ENCODE data around the gene TENM3. TPM values are rescaled to one million over a fixed set of nuclear protein-coding genes. Genes with fewer than 3 reads are reported as not detected.

Gene TENM3
- total and polyA plus RNA-seq, 10 of the 15 experiments (the other 5 are each of a cell fraction or from before 2014, with no cell fraction given) = 0.01 to 1.7 (median 0.08) TPM; not detected in 2

GRCh38 chr4:182404376-182404775 lies 161.2 kb downstream of the TENM3 start (continued):
- TF ChIP-seq MYB (IDR thresholded peaks at IDR 0.05; ENCODE audit: borderline replicate concordance, low read depth, low read length) = no peak
- no peak for TF ChIP-seq TARDBP (IDR thresholded peaks at IDR 0.05; ENCODE audit: borderline replicate concordance)

- H3K4me1 ChIP-seq (ENCODE audit: control insufficient read depth, insufficient read depth, low read length) = no peaks in the 10 kb centered on the region
- ATAC-seq = no peak
- TF ChIP-seq REST (IDR thresholded peaks at IDR 0.05; ENCODE audit: low read depth, low read length) (no peak), CHD4 (IDR thresholded peaks at IDR 0.05) (no peak), RAD51 (IDR thresholded peaks at IDR 0.05) (no peak), NR2C1 (IDR thresholded peaks at IDR 0.05) (no peak), SMARCA5 (IDR thresholded peaks at IDR 0.05) (no peak), CEBPZ (IDR thresholded peaks at IDR 0.05; ENCODE audit: low read depth, low read length) (no peak), PML (IDR thresholded peaks at IDR 0.05; ENCODE audit: low read length) (no peak), NFXL1 (IDR thresholded peaks at IDR 0.05; ENCODE audit: borderline replicate concordance) (no peak), HCFC1 (IDR thresholded peaks at IDR 0.05; ENCODE audit: low read length) (no peak), TARDBP (IDR thresholded peaks at IDR 0.05; ENCODE audit: borderline replicate concordance) (no peak), FOS (IDR thresholded peaks at IDR 0.05; ENCODE audit: borderline replicate concordance, extremely low read depth, insufficient read length) (no peak), E2F4 (IDR thresholded peaks at IDR 0.05; ENCODE audit: low read depth, low read length) (no peak), NFIC (IDR thresholded peaks at IDR 0.05; ENCODE audit: low read depth, low read length) (no peak)
- H4K20me1 ChIP-seq (ENCODE audit: control insufficient read depth, insufficient read depth) = no peaks in the 10 kb centered on the region
- intact Hi-C loops (cut with micrococcal nuclease; ENCODE audit: unreplicated experiment) (no loop called here), in situ Hi-C loops (cut with MboI) (no loop called here)
- POLR2A ChIA-PET = no interaction called here
- no peak overlapping the region for H3K27ac ChIP-seq (ENCODE audit: control insufficient read depth, insufficient read depth)
- no peaks in the 10 kb centered on the region for H3K79me2 ChIP-seq (ENCODE audit: control insufficient read depth, insufficient read depth, low read length)
- H3K4me3 ChIP-seq = no peak overlapping the region
- no peaks in the 10 kb centered on the region for H3K9me3 ChIP-seq (replicated peaks; ENCODE audit: control insufficient read depth, insufficient read depth, low read length)
- no peak overlapping the region for H2AFZ ChIP-seq (ENCODE audit: control insufficient read depth, low read depth, low read length)
- H3K36me3 ChIP-seq (ENCODE audit: control insufficient read depth in 2 of 2, insufficient read depth in 2 of 2, low read length in 1 of 2) = no peaks in the 10 kb centered on the region
- CTCF ChIA-PET = no interaction called here
- SMC1A ChIA-PET (ENCODE audit: uncharacterized antibody, unreplicated experiment) = no interaction called here
- no TSS peak for BruUV-seq (replicated peaks)
- no peaks in the 10 kb centered on the region for H3K27me3 ChIP-seq (replicated peaks in 1 of 2; ENCODE audit: control insufficient read depth in 2 of 2, insufficient read depth in 2 of 2, low read length in 1 of 2)
- H3K4me2 ChIP-seq (ENCODE audit: control insufficient read depth, insufficient read depth) = no peak overlapping the region
- DNase-seq (ENCODE audit: low read depth, low spot score) = no peak
- FAIRE-seq = no peak
- RAD21 ChIA-PET (ENCODE audit: unreplicated experiment) = no interaction called here
- no peak overlapping the region for H3K9ac ChIP-seq (ENCODE audit: control insufficient read depth, insufficient read depth, low read length)
- 43% methylated on average over 11 of the region's 11 CpGs for WGBS (ENCODE audit: insufficient coverage, insufficient replicate concordance, low lambda C conversion rate, missing lambda C conversion rate)
These were observed 161.9 kb downstream of the TENM3 start for GRCh38 chr4:182405087-182405486.

Data from GM12878 (cell line).